Ishikawa (cell line): ENCODE results near the gene ASRGL1.

Experiments used
- CEBPB ChIP-seq: IDR thresholded peaks from 2 replicates; pipeline ENCODE4 v1.6.1; 2012
- CREB1 ChIP-seq: IDR thresholded peaks from 2 replicates; pipeline ENCODE4 v1.6.1; 2012; ENCODE audit warnings: low read depth
- EGR1 ChIP-seq: IDR thresholded peaks from 2 replicates; pipeline ENCODE4 v1.6.1; 2012
- EP300 ChIP-seq: IDR thresholded peaks from 2 replicates; pipeline ENCODE4 v1.6.1; 2012; ENCODE audit warnings: borderline replicate concordance
- FOXM1 ChIP-seq: IDR thresholded peaks from 2 replicates; pipeline ENCODE4 v1.6.1; 2012; ENCODE audit warnings: low read depth, borderline replicate concordance
- NFIC ChIP-seq: IDR thresholded peaks from 2 replicates; pipeline ENCODE4 v1.6.1; 2012
- RAD21 ChIP-seq: IDR thresholded peaks from 2 replicates; pipeline ENCODE4 v1.6.1; 2012; ENCODE audit warnings: low read depth
- TAF1 ChIP-seq: IDR thresholded peaks from 2 replicates; pipeline ENCODE4 v1.6.1; 2012; ENCODE audit warnings: low read depth, mild to moderate bottlenecking
- TCF12 ChIP-seq: IDR thresholded peaks from 2 replicates; pipeline ENCODE4 v1.6.1; 2012; ENCODE audit warnings: low read depth
- TEAD4 ChIP-seq: IDR thresholded peaks from 2 replicates; pipeline ENCODE4 v1.6.1; 2012
- YY1 ChIP-seq: IDR thresholded peaks from 2 replicates; pipeline ENCODE4 v1.6.1; 2012; ENCODE audit warnings: low read depth
- ZBTB7A ChIP-seq: IDR thresholded peaks from 2 replicates; pipeline ENCODE4 v1.6.1; 2012; ENCODE audit warnings: low read depth
- TF ChIP-seq, protein P1 (sequence below): IDR thresholded peaks from 2 replicates; pipeline ENCODE4 v1.6.1; 2012
- TF ChIP-seq, protein P2 (sequence below): IDR thresholded peaks from 2 replicates; pipeline ENCODE4 v1.6.1; 2012; ENCODE audit warnings: low read depth, mild to moderate bottlenecking
- TF ChIP-seq, protein P3 (sequence below): IDR thresholded peaks from 2 replicates; pipeline ENCODE4 v1.6.1; 2012

ASRGL1 gene

DNA sequence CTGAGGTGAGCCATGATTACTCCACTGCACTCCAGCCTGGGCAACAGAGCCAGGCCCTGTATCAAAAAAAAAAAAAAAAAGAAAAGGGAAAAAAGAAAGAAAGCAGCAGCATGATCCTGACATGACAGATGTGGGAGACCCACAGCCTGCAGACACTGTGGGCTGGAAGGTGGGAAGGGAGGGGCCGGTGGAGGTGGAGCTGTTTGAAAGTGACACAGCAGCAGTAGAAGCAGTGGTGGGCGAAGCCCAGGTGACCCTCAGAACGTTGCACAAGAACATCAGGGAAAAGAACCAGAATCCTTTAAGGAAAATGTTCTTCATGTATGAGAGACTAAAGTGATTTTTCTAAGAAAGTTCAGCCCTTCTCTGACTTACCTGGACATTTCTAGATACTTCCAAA lies 55.3 kb downstream of the ASRGL1 start:
- TF ChIP-seq, protein P1, sequence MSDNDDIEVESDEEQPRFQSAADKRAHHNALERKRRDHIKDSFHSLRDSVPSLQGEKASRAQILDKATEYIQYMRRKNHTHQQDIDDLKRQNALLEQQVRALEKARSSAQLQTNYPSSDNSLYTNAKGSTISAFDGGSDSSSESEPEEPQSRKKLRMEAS = no peak
- TF ChIP-seq ZBTB7A (no peak), TAF1 (no peak), TCF12 (no peak), YY1 (no peak), EP300 (no peak)
- TF ChIP-seq, protein P2, sequence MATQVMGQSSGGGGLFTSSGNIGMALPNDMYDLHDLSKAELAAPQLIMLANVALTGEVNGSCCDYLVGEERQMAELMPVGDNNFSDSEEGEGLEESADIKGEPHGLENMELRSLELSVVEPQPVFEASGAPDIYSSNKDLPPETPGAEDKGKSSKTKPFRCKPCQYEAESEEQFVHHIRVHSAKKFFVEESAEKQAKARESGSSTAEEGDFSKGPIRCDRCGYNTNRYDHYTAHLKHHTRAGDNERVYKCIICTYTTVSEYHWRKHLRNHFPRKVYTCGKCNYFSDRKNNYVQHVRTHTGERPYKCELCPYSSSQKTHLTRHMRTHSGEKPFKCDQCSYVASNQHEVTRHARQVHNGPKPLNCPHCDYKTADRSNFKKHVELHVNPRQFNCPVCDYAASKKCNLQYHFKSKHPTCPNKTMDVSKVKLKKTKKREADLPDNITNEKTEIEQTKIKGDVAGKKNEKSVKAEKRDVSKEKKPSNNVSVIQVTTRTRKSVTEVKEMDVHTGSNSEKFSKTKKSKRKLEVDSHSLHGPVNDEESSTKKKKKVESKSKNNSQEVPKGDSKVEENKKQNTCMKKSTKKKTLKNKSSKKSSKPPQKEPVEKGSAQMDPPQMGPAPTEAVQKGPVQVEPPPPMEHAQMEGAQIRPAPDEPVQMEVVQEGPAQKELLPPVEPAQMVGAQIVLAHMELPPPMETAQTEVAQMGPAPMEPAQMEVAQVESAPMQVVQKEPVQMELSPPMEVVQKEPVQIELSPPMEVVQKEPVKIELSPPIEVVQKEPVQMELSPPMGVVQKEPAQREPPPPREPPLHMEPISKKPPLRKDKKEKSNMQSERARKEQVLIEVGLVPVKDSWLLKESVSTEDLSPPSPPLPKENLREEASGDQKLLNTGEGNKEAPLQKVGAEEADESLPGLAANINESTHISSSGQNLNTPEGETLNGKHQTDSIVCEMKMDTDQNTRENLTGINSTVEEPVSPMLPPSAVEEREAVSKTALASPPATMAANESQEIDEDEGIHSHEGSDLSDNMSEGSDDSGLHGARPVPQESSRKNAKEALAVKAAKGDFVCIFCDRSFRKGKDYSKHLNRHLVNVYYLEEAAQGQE = no peak
- TF ChIP-seq, protein P3, sequence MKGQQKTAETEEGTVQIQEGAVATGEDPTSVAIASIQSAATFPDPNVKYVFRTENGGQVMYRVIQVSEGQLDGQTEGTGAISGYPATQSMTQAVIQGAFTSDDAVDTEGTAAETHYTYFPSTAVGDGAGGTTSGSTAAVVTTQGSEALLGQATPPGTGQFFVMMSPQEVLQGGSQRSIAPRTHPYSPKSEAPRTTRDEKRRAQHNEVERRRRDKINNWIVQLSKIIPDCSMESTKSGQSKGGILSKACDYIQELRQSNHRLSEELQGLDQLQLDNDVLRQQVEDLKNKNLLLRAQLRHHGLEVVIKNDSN = no peak

DNA sequence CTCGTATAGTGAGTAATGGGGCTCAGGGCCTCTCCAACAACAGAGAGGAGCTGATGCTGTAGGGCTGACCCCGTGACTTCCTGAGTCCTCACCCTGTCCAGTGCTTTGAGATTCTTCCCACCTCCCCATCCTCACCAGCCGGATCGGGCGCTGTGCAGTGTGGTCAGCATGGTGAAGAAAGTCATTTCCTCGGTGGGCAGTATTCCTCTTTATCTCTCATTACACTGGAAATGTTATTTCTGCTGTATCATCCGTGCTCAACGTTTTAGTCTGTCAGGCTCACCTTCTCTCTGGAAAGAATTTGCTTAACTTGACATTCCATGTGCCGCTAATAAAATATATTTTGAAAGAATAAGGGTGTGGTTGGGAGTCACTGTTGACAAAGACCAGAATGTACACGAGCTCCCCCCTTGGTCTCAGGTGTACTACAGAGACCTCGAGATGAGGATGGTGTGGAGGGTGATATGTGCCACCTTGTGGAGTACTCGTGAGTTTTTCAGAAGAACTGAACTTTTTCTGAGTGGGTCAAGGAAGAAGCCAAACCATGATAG lies 55.9 kb downstream of the ASRGL1 start:
- no peak for TF ChIP-seq CEBPB
- TF ChIP-seq FOXM1 = no peak
- peak; percentile 13; the same call in 1 of the 2 replicates for TF ChIP-seq RAD21
- TF ChIP-seq TCF12 = no peak
- TF ChIP-seq TAF1 = no peak
- no peak for TF ChIP-seq EP300
- no peak for TF ChIP-seq EGR1
- TF ChIP-seq, protein P1 = no peak

DNA sequence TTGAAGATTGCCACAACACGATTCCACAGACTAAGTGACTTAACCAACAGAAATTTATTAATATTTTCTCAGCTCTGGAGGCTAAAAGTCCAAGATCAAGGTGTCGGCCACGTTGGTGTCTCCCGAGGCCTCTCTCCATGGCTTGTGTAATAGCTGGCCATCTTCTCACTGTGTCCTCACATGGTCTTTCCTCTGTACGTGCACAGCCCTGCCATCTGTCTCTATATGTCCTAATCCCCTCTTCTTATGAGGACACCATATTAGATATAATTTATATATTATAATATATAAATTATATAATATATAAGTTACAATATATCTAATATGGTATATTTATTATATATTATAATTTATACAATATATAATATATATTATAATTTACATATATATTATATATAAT lies 56.5 kb downstream of the ASRGL1 start:
- TF ChIP-seq, protein P1 = no peak
- TF ChIP-seq, protein P2 = no peak

DNA sequence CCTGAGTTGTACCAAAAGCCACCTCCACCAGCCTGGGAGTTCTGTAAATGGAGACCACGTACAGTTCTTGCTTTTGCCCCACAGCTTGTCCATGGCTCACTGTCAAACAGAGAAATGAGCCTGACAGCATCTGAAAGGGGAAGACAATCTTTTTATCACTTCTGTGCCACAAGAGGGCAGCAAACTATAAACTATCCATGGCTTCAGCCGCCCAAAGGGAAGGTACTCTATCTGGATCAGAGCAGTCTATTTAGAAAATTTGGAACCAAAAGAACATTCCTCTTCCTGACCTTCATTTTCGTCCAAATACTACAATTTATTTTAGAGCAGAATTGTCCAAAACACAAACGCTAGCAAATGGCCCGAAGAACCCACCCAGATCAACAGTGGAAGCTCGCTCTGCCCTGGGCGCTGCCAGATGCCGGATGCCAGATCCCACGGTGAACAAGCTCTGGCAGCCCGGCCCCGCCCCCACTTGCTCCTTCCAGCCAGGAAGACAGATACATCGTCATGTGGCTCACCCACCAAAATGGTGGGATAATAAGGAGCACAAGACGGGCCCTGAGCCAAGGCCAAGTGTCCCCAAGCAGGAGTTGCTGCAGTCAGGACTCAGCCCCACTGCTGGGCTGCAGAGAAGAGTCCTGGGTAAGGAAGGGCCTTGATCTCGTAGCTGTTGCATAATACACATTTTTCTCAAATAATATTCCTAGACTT lies 57.7 kb downstream of the ASRGL1 start:
- no peak for TF ChIP-seq YY1
- peak; percentile 92 for TF ChIP-seq RAD21

DNA sequence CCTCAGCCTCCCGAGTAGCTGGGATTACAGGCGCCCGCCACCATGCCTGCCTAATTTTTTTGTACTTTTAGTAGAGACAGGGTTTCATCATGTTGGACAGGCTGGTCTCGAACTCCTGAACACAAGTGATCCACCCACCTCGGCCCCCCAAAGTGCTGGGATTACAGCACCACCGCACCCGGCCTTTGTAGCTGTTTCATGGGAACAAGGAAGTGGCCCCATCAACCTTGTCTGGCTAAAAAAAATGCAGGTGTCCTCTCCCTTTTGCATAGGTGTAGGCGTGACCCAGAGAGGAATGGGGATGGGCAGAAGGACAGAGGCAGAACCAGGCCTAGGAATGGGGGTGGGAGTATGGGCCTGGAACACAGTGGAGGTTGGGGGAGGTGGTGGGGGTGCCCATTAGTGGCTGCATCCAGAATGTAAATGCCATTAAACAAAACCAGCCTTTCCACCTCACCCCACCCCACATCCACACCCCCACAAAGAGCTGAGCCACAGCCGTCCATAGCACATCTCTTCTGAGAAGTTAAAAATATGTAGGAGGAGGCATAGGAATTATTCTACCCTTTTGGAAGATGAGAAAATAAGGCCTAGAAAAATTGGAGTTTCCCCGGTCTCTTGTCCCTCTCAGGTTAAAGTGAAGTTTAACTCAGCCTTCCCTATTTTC lies 58.8 kb downstream of the ASRGL1 start:
- TF ChIP-seq TEAD4 = no peak
- no peak for TF ChIP-seq ZBTB7A
- no peak for TF ChIP-seq EP300
- TF ChIP-seq, protein P2 = no peak
- no peak for TF ChIP-seq RAD21
- no peak for TF ChIP-seq FOXM1
- TF ChIP-seq, protein P1 = no peak
- no peak for TF ChIP-seq EGR1
- TF ChIP-seq NFIC = no peak
- no peak for TF ChIP-seq CEBPB
- no peak for TF ChIP-seq TCF12
- TF ChIP-seq, protein P3 = no peak
- no peak for TF ChIP-seq YY1
- TF ChIP-seq CREB1 = no peak
- TF ChIP-seq TAF1 = no peak
